ENCODE results near the gene EIF3L. TPM values are rescaled to one million over a fixed set of nuclear protein-coding genes. Genes with fewer than 3 reads are reported as not detected.

The EIF3L gene
- total and polyA plus RNA-seq, 2 of the 8 experiments (the other 6 are each of a cell fraction or from before 2014, with no cell fraction given) = 639 to 886 TPM

DNA sequence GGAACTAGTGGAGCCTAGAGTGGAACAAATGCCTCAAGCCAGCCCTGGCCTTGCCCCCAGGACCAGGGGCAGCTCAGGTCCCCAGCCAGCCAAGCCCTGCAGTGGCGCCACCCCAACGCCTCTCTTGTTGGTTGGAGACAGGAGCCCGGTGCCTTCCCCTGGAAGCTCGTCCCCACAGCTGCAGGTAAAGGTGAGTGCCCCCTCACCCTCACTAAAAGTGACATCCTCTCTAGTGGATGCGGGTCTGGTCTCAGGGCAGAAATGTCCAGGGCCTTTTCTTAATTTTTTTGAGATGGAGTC is 78.4 kb downstream of the EIF3L start:
- CTCF ChIA-PET (ENCODE audit: partially characterized antibody) = interaction anchor here (0.6 to 10.4 kb wide), 9 partner anchors 10 to 228 kb away, joined by 3 to 158 read pairs (median 5); partner anchors contain the start of gene MICALL1
- Histone ChIP-seq H3K23me2 (ENCODE audit: low read depth, low read length) (no peaks in the 10 kb centered on the region), H3K79me1 (ENCODE audit: low read depth, low read length) (no peaks in the 10 kb centered on the region), H3K4ac (replicated peaks; ENCODE audit: insufficient read length, low read depth, low read length) (no peak overlapping the region), H4K5ac (ENCODE audit: insufficient read length, low read depth, low read length) (no peak overlapping the region), H2BK12ac (ENCODE audit: low read depth, low read length) (no peak overlapping the region), H3K4me2 (ENCODE audit: insufficient read depth in 1 of 2, low read depth in 2 of 2, low read length in 2 of 2) (no peak overlapping the region), H4K8ac (ENCODE audit: extremely low read depth, insufficient read depth, low read length) (no peak overlapping the region), H3K4me3 (ENCODE audit: extremely low read depth in 1 of 4, insufficient read depth in 2 of 4, low read depth in 3 of 4, low read length in 4 of 4) (no peak overlapping the region), H3K4me1 (replicated peaks in 1 of 4; ENCODE audit: control insufficient read depth in 3 of 4, insufficient read depth in 4 of 4, low read length in 3 of 4) (no peaks in the 10 kb centered on the region), H3K56ac (replicated peaks; ENCODE audit: insufficient read length, low read depth, low read length) (no peak overlapping the region), H3K23ac (ENCODE audit: insufficient read length) (no peak overlapping the region), H3K18ac (ENCODE audit: extremely low read depth, low read length) (no peak overlapping the region), H3K27me3 (replicated peaks in 1 of 4; ENCODE audit: control insufficient read depth in 3 of 4, extremely low read depth in 1 of 4, insufficient read depth in 3 of 4, low read length in 3 of 4) (no peaks in the 10 kb centered on the region), H2AK5ac (ENCODE audit: low read depth, low read length) (no peak overlapping the region), H2BK20ac (ENCODE audit: low read length) (no peak overlapping the region), H2BK120ac (replicated peaks; ENCODE audit: low read depth, low read length) (no peak overlapping the region), H3K36me3 (ENCODE audit: control insufficient read depth in 2 of 4, insufficient read depth in 4 of 4, low read length in 3 of 4) (peaks cover 3 to 17% (median 10%) of the 10 kb centered on the region in 4 experiments; a peak in 7 of 8 replicates), H3K14ac (ENCODE audit: insufficient read length) (no peak overlapping the region), H3K27ac (ENCODE audit: low read depth, low read length) (no peak overlapping the region), H3K9ac (replicated peaks in 1 of 4; ENCODE audit: extremely low read depth in 1 of 4, low read depth in 3 of 4, low read length in 3 of 4) (no peak overlapping the region), H4K20me1 (replicated peaks in 1 of 2; ENCODE audit: control insufficient read depth in 1 of 2, insufficient read depth in 2 of 2, low read length in 2 of 2) (peaks cover 0 to 4% of the 10 kb centered on the region in 2 experiments), H2AFZ (ENCODE audit: low read length) (no peak overlapping the region), H2BK5ac (ENCODE audit: low read depth, low read length) (no peak overlapping the region), H3K79me2 (ENCODE audit: control insufficient read depth in 1 of 2, insufficient read depth in 2 of 2, low read length in 2 of 2) (no peaks in the 10 kb centered on the region), H3K9me3 (ENCODE audit: insufficient read depth in 2 of 2, low read depth in 1 of 2, low read length in 1 of 2) (no peaks in the 10 kb centered on the region), H4K91ac (replicated peaks; ENCODE audit: insufficient read length, low read length) (no peak overlapping the region), H2BK15ac (ENCODE audit: low read length) (no peak overlapping the region)
- FAIRE-seq (no peak), DNase-seq (ENCODE audit: low read depth in 1 of 2, low spot score in 2 of 2) (no peak)
- POLR2A ChIA-PET (ENCODE audit: partially characterized antibody) = interaction anchor here (0.6 to 2.6 kb wide), 6 partner anchors 16 to 67 kb away, joined by 3 to 8 read pairs (median 3); partner anchors contain the start of gene MICALL1
- 93% methylated on average over 5 of the region's 5 CpGs; no CpG with 5 or more reads in 1 of the 2 experiments for WGBS, 2 experiments (ENCODE audit: extremely low coverage in 1 of 2, insufficient coverage in 1 of 2, insufficient read length in 1 of 2, insufficient replicate concordance in 2 of 2, low coverage in 1 of 2, low lambda C conversion rate in 2 of 2, missing lambda C conversion rate in 1 of 2)
- TF ChIP-seq KDM4A (IDR thresholded peaks at IDR 0.05; ENCODE audit: low read depth, low read length, severe bottlenecking) = no peak
- no peak for TF ChIP-seq CTBP2 (IDR thresholded peaks at IDR 0.05; ENCODE audit: borderline replicate concordance, insufficient read depth, insufficient read length, low read length)
- TF ChIP-seq, protein P1, sequence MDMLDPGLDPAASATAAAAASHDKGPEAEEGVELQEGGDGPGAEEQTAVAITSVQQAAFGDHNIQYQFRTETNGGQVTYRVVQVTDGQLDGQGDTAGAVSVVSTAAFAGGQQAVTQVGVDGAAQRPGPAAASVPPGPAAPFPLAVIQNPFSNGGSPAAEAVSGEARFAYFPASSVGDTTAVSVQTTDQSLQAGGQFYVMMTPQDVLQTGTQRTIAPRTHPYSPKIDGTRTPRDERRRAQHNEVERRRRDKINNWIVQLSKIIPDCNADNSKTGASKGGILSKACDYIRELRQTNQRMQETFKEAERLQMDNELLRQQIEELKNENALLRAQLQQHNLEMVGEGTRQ (IDR thresholded peaks at IDR 0.05; ENCODE audit: low read length) = no peak
- no peak for TF ChIP-seq KDM5A (IDR thresholded peaks at IDR 0.05; ENCODE audit: low read length)
- TF ChIP-seq SP2 (IDR thresholded peaks at IDR 0.05; ENCODE audit: low read length) = no peak
- no peak for TF ChIP-seq TBP (IDR thresholded peaks at IDR 0.05; ENCODE audit: low read depth, low read length)
- TF ChIP-seq, protein P2, sequence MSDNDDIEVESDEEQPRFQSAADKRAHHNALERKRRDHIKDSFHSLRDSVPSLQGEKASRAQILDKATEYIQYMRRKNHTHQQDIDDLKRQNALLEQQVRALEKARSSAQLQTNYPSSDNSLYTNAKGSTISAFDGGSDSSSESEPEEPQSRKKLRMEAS (IDR thresholded peaks at IDR 0.05) = no peak
- TF ChIP-seq, protein P3, sequence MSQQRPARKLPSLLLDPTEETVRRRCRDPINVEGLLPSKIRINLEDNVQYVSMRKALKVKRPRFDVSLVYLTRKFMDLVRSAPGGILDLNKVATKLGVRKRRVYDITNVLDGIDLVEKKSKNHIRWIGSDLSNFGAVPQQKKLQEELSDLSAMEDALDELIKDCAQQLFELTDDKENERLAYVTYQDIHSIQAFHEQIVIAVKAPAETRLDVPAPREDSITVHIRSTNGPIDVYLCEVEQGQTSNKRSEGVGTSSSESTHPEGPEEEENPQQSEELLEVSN (IDR thresholded peaks at IDR 0.05) = no peak
- no peak for TF ChIP-seq CBX8 (IDR thresholded peaks at IDR 0.05; ENCODE audit: borderline replicate concordance, low read depth, low read length)
- TF ChIP-seq CEBPB (IDR thresholded peaks at IDR 0.05; ENCODE audit: low read depth, low read length) = no peak
- TF ChIP-seq RBBP5 (IDR thresholded peaks at IDR 0.05; ENCODE audit: borderline replicate concordance, low read depth, low read length) = no peak
- TF ChIP-seq POU5F1 (IDR thresholded peaks at IDR 0.05; ENCODE audit: low read depth, low read length) = no peak
- TF ChIP-seq FOSL1 (IDR thresholded peaks at IDR 0.05; ENCODE audit: insufficient read depth, low read depth, low read length) = no peak
